ENCODE results near the gene PM20D1.
A peak's percentile ranks its signal among the peaks of the same experiment; 100 is the strongest.
"Not testable (repeated sequence)": the region's sequence is repeated elsewhere in the genome, so short reads cannot be mapped to it uniquely, and the experiment has no call there.

Gene PM20D1

GRCh38 chr1:205849619-205850355, at the start of gene PM20D1:
Gene PM20D1, minus strand, starts transcription at chr1:205850132. Its CDS starts 60 bp downstream, at chr1:205850072.
- DNase-seq (ENCODE audit: low read depth), result peak; percentile 72

- DNase-seq (ENCODE audit: low read depth), result no peak
Observed at GRCh38 chr1:205896351-205896750, 46.4 kb upstream of the PM20D1 start.

GRCh38 chr1:205894119-205894518, 44.2 kb upstream of the PM20D1 start:
- DNase-seq (ENCODE audit: low read depth), result not testable (repeated sequence)

DNA sequence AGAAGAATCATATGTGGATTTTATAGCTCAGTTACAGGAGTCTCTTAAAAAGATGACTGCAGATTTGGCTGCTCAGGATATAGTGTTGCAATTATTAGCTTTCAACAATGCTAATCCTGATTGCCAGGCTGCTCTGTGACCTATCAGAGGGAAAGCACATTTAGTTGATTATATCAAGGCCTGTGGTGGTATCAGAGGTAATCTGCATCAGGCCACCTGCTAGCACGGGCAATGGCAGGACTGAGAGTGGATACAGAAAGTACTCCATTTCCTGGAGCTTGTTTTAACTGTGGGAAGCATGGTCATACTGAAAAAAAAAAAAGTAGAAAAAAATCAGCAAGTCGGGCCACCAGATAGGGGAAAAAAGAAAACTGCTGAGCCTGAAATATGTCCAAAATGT, 42.2 kb upstream of the PM20D1 start:
- not testable (repeated sequence) for DNase-seq (ENCODE audit: low read depth)

DNA sequence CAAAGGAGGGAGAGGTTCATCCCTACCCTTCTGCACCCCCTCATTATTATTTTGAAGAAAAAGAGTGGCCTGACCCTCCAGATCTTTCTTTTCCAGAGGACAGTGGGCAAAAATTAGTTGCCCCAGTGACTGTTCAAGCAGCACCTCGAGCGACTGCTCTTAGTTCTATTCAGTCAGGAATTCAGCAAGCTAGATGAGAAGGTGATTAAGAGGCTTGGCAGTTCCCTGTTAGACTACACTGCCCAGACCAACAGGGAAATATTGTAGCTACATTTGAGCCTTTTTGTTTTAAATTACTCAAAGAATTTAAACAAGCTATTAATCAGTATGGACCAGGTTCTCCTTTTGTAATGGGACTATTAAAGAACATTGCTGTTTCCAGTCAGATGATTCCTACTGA, 41.5 kb upstream of the PM20D1 start:
- peak; percentile 9 for DNase-seq (ENCODE audit: low read depth)

DNA sequence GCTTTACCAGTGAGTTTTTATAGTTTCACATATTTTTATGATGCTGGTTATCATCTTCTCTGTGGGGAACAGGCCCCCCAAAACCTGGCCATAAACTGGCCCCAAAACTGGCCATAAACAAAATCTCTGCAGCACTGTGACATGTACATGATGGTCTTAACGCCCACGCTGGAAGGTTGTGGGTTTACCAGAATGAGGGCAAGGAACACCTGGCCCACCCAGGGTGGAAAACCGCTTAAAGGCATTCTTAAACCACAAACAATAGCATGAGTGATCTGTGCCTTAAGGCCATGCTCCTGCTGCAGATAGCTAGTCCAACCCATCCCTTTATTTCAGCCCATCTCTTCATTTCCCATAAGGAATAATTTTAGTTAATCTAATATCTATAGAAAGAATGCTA, 40.7 kb upstream of the PM20D1 start:
- DNase-seq (ENCODE audit: low read depth), result not testable (repeated sequence)

- DNase-seq (ENCODE audit: low read depth), result peak; percentile 25
Observed at GRCh38 chr1:205889706-205890105, 39.8 kb upstream of the PM20D1 start.

DNA sequence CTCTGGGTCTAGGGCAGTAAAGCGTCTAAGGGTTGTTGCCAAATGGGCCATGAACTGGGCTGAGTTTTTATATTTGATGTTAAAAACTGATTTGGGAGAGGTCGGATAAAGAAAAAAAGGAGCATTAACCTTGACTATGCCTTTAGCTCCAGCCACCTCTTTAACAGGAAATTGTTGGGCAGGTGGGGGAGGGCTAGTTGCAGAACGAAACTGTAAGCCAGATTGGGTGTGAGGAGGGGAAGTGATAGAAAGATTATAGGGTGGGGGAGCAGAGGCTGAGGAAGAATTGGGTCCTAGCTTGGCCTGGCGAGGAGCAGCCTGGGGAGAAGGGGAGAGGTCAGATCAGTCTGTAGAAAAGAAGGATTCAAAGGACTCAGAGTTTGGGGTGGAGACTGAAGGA, 39.1 kb upstream of the PM20D1 start:
- DNase-seq (ENCODE audit: low read depth), result not testable (repeated sequence)

DNA sequence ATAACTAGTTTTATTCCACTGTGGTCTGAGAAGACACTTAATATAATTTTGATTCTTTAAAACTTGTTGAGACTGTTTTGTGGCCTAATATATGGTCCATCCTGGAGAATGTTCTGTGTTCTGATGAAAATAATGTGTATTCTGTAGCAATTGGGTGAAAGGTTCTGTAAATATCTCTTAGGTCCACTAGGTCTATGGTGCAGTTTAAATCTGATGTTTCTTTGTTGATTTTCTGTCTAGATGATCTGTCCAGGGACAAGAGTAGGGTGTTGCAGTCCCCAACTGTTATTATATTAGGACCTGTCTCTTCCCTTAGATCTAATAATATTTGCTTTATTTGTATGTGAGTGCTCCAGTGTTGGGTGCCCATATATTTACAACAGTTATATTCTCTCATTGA, 33.9 kb upstream of the PM20D1 start:
- DNase-seq (ENCODE audit: low read depth), result no peak

GRCh38 chr1:205880923-205881322, 31.0 kb upstream of the PM20D1 start:
- DNase-seq (ENCODE audit: low read depth), result no peak

GRCh38 chr1:205879974-205880373, 30.0 kb upstream of the PM20D1 start:
- no peak for DNase-seq (ENCODE audit: low read depth)

DNA sequence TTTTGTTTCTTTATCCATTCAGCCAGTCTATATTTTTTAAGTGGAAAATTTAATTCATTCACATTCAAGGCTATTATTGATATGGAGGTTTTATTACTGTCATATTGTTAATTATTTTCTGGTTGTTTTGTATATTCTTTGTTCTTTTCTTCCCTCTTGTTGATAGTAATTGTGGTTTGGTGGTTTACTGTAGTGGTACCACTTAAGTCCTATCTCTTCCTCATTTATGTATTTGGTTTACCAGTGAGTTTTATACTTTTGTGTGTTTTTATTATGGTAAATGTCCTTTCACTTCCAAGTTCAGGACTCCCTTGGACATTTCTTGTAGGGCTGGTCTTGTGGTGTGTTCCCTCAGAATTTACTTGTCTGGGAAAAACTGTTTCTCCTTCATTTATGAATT, 28.1 kb upstream of the PM20D1 start:
- DNase-seq (ENCODE audit: low read depth), result no peak

- DNase-seq (ENCODE audit: low read depth), result not testable (repeated sequence)
Observed at GRCh38 chr1:205873148-205873547, 23.2 kb upstream of the PM20D1 start.

DNA sequence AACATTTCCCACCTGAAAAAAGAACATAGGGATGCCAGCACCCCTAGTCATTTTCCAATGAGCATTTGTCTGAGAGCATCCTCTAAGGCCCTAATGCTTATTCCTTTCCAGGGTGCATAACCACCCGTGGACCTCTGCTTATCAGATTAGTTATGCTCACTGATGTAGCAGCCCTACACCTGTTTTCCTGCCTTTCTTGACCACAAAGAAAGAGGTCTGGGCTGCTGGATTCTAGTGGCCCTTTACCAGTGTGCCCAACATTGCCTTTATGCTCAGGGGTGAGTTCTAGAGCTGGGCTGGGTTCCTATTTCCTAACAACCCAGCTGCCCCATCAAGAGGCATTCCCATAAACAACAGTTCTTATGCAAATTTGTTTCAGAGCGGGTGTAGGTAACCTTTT, 20.3 kb upstream of the PM20D1 start:
- DNase-seq (ENCODE audit: low read depth), result no peak

- no peak for DNase-seq (ENCODE audit: low read depth)
Observed at GRCh38 chr1:205861540-205861939, 11.6 kb upstream of the PM20D1 start.

- no peak for DNase-seq (ENCODE audit: low read depth)
Observed at GRCh38 chr1:205858141-205858961, 8.4 kb upstream of the PM20D1 start.

GRCh38 chr1:205857501-205857900, 7.6 kb upstream of the PM20D1 start:
- DNase-seq (ENCODE audit: low read depth), result not testable (repeated sequence)

DNA sequence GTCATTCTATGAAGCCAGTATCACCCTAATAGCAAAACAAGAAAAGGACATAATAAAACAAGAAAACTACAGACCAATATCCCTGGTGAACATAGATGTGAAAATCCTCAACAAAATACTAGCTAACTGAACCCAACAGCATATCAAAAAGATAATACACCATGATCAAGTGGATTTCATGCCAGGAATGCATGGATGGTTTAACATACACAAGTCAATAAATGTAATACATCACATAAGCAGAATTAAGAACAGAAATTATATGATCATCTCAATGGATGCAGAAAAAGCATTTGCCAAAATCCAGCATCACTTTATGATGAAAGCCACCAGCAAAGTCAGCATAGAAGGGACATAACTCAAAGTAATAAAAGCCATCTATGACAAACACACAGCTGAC, 6.5 kb upstream of the PM20D1 start:
- DNase-seq (ENCODE audit: low read depth), result no peak

DNA sequence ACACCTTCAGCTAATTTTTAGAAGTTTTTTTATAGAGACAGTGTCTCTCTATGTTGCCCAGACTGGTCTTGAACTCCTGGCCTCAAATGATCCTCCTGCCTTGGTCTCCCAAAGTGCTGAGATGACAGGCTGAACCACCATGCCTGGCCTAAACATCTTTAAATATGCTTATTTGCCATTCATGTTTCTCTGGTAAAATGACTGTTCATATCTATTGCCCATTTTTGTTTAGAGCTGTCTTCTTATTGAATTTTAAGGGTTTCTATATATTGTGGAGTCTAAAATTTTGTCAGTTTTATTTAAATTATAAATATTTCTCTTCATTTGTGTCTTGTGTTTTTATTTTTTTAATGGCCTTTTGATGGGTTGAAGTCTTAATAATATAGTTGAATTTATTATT, 3.0 kb upstream of the PM20D1 start:
- no peak for DNase-seq (ENCODE audit: low read depth)

DNA sequence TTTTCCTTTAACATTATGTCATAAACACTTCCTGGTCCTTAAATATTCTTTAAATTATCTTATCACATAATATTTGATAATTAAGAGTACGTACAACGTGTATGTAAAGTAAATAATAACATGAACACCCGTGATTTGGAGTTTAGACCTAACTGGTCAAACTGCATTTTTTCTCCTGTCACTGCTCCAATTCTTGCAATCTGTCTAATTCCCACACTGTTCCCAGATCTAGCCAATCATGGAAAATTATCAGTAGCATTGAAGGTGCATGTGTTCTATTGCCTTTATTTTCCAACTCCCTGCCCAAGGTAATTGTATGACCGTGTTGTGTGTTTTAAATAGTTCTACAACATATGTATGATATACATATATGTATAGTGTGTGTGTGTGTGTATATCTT, 2.1 kb upstream of the PM20D1 start:
- DNase-seq (ENCODE audit: low read depth), result no peak

GRCh38 chr1:205843036-205843859, 6.7 kb downstream of the PM20D1 start:
- DNase-seq (ENCODE audit: low read depth), result no peak

DNA sequence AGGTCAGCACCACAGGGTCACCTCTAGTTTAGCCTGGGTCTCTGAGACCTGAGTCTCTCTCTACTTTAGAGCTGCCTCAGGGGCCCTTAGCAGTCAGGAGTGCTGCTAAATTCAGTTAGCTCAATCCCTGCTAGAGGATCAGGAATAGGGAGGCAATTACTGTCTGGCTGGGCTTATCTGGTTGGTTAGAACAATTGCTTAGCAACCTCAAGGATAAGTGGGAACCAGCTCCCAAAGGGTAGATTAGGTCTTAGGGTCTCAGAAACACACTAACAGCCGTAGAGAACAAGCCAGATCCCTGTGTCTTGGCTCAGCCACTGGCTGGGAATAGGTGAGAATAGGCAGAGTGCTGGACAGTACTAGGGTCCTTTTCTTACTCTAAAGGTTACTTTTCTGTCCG, 7.7 kb downstream of the PM20D1 start:
- DNase-seq (ENCODE audit: low read depth), result no peak
